Measurements from ENCODE around the gene DCDC2B.

DCDC2B gene

GRCh38 chr1:32231843-32232432 is 23.0 kb downstream of the DCDC2B start:
- Histone ChIP-seq H3K27me3 (ENCODE audit: control insufficient read depth, low read length) (no peaks in the 10 kb centered on the region), H3K79me2 (ENCODE audit: control insufficient read depth, low read length) (no peaks in the 10 kb centered on the region; the same call in 1 of the 2 replicates), H3K36me3 (ENCODE audit: control insufficient read depth, low read length) (peaks cover 62% of the 10 kb centered on the region), H3K4me2 (ENCODE audit: low read length) (no peak overlapping the region), H3K9me3 (ENCODE audit: control insufficient read depth, insufficient read depth, low read length) (no peaks in the 10 kb centered on the region), H4K20me1 (ENCODE audit: control insufficient read depth, insufficient read depth, low read depth, low read length) (no peaks in the 10 kb centered on the region), H3K9me2 (replicated peaks; ENCODE audit: control insufficient read depth, low read length) (no peaks in the 10 kb centered on the region), H3K4me3 (ENCODE audit: low read length) (no peak overlapping the region), H3F3A (ENCODE audit: control insufficient read depth, insufficient read depth) (peaks cover 14% of the 10 kb centered on the region), H3K27ac (ENCODE audit: low read depth, low read length) (no peak overlapping the region), H3K4me1 (ENCODE audit: control insufficient read depth, low read length) (no peaks in the 10 kb centered on the region)
- TF ChIP-seq EZH2phosphoT487 (IDR thresholded peaks at IDR 0.05; ENCODE audit: borderline replicate concordance, low read length), result no peak
- no peak for TF ChIP-seq CTCF (IDR thresholded peaks at IDR 0.05; ENCODE audit: low read depth, low read length, poor library complexity, severe bottlenecking)

- Histone ChIP-seq H3K79me2 (ENCODE audit: control insufficient read depth, low read length) (no peaks in the 10 kb centered on the region), H3K4me2 (ENCODE audit: low read length) (no peak overlapping the region), H3K27me3 (ENCODE audit: control insufficient read depth, low read length) (no peaks in the 10 kb centered on the region), H3K9me2 (replicated peaks; ENCODE audit: control insufficient read depth, low read length) (no peaks in the 10 kb centered on the region), H3K27ac (ENCODE audit: low read depth, low read length) (no peak overlapping the region), H3K4me3 (ENCODE audit: low read length) (no peak overlapping the region), H3K9me3 (ENCODE audit: control insufficient read depth, insufficient read depth, low read length) (no peaks in the 10 kb centered on the region), H4K20me1 (ENCODE audit: control insufficient read depth, insufficient read depth, low read depth, low read length) (no peaks in the 10 kb centered on the region), H3K4me1 (ENCODE audit: control insufficient read depth, low read length) (no peaks in the 10 kb centered on the region), H3F3A (ENCODE audit: control insufficient read depth, insufficient read depth) (peaks cover 14% of the 10 kb centered on the region), H3K36me3 (ENCODE audit: control insufficient read depth, low read length) (peaks cover 57% of the 10 kb centered on the region)
- TF ChIP-seq CTCF (IDR thresholded peaks at IDR 0.05; ENCODE audit: low read depth, low read length, poor library complexity, severe bottlenecking) (no peak), EZH2phosphoT487 (IDR thresholded peaks at IDR 0.05; ENCODE audit: borderline replicate concordance, low read length) (no peak)
Measured at GRCh38 chr1:32232558-32233304, 23.8 kb downstream of the DCDC2B start.

GRCh38 chr1:32234792-32235191 is 25.9 kb downstream of the DCDC2B start:
- TF ChIP-seq CTCF (IDR thresholded peaks at IDR 0.05; ENCODE audit: low read depth, low read length, poor library complexity, severe bottlenecking) (no peak), EZH2phosphoT487 (IDR thresholded peaks at IDR 0.05; ENCODE audit: borderline replicate concordance, low read length) (no peak)
- Histone ChIP-seq H3K27ac (ENCODE audit: low read depth, low read length) (no peak overlapping the region), H4K20me1 (ENCODE audit: control insufficient read depth, insufficient read depth, low read depth, low read length) (no peaks in the 10 kb centered on the region), H3K9me2 (replicated peaks; ENCODE audit: control insufficient read depth, low read length) (no peaks in the 10 kb centered on the region), H3K27me3 (ENCODE audit: control insufficient read depth, low read length) (no peaks in the 10 kb centered on the region), H3K9me3 (ENCODE audit: control insufficient read depth, insufficient read depth, low read length) (no peaks in the 10 kb centered on the region), H3K4me2 (ENCODE audit: low read length) (no peak overlapping the region), H3K36me3 (ENCODE audit: control insufficient read depth, low read length) (peaks cover 39% of the 10 kb centered on the region), H3K4me1 (ENCODE audit: control insufficient read depth, low read length) (peaks cover under 1% of the 10 kb centered on the region), H3K79me2 (ENCODE audit: control insufficient read depth, low read length) (no peaks in the 10 kb centered on the region), H3F3A (ENCODE audit: control insufficient read depth, insufficient read depth) (peaks cover 22% of the 10 kb centered on the region), H3K4me3 (ENCODE audit: low read length) (no peak overlapping the region)
